ENCODE measurements around the gene PTCH1. TPM values are rescaled to one million over a fixed set of nuclear protein-coding genes. Genes with fewer than 3 reads are reported as not detected.

Gene PTCH1
- total RNA-seq, 1 experiment from 2014 or later: 6.6 TPM

GRCh38 chr9:95499046-95499676 lies 17.6 kb downstream of the PTCH1 start:
- TF ChIP-seq CTCF (IDR thresholded peaks at IDR 0.05) (no peak), REST (IDR thresholded peaks at IDR 0.05; ENCODE audit: insufficient read depth in 1 of 2, low read depth in 2 of 2, low read length in 1 of 2) (no peak), POLR2AphosphoS5 (IDR thresholded peaks at IDR 0.05; ENCODE audit: low read depth, low read length) (no peak)
- no peak for ATAC-seq
- Histone ChIP-seq H3K27ac (ENCODE audit: low read length) (no peak overlapping the region), H3K4me1 (ENCODE audit: control insufficient read depth, insufficient read depth, low read length) (peaks cover 7% of the 10 kb centered on the region; the same call in 1 of the 2 replicates), H3K36me3 (ENCODE audit: control insufficient read depth, insufficient read depth, low read length) (no peaks in the 10 kb centered on the region), H3K4me3 (ENCODE audit: low read depth in 2 of 2, low read length in 2 of 2) (no peak overlapping the region), H3K27me3 (ENCODE audit: control insufficient read depth, insufficient read depth, low read length) (no peaks in the 10 kb centered on the region), H3K9me3 (ENCODE audit: control insufficient read depth, insufficient read depth, low read depth, low read length) (no peaks in the 10 kb centered on the region)
- intact Hi-C loops (cut with micrococcal nuclease; ENCODE audit: unreplicated experiment): no loop called here
- no TSS peak for BruUV-seq (replicated peaks)
- no peak for DNase-seq (ENCODE audit: low read depth, low spot score)
- in situ Hi-C loops (cut with HindIII; ENCODE audit: low pct_unique_long_range_greater_than_20kb, low sequenced_read_pairs): no loop called here
- ChIA-PET POLR2A (no interaction called here), CTCF (no interaction called here)

- ChIA-PET POLR2A (no interaction called here), CTCF (no interaction called here)
- Histone ChIP-seq H3K36me3 (ENCODE audit: control insufficient read depth, insufficient read depth, low read length) (no peaks in the 10 kb centered on the region), H3K4me1 (ENCODE audit: control insufficient read depth, insufficient read depth, low read length) (peaks cover 5% of the 10 kb centered on the region; the same call in 1 of the 2 replicates), H3K9me3 (ENCODE audit: control insufficient read depth, insufficient read depth, low read depth, low read length) (no peaks in the 10 kb centered on the region), H3K27me3 (ENCODE audit: control insufficient read depth, insufficient read depth, low read length) (no peaks in the 10 kb centered on the region), H3K27ac (ENCODE audit: low read length) (no peak overlapping the region), H3K4me3 (ENCODE audit: low read depth in 2 of 2, low read length in 2 of 2) (no peak overlapping the region)
- intact Hi-C loops (cut with micrococcal nuclease; ENCODE audit: unreplicated experiment) (no loop called here), in situ Hi-C loops (cut with HindIII; ENCODE audit: low pct_unique_long_range_greater_than_20kb, low sequenced_read_pairs) (no loop called here)
- no TSS peak for BruUV-seq (replicated peaks)
- DNase-seq (ENCODE audit: low read depth, low spot score) (no peak), ATAC-seq (no peak)
- no peak for TF ChIP-seq REST (IDR thresholded peaks at IDR 0.05; ENCODE audit: insufficient read depth in 1 of 2, low read depth in 2 of 2, low read length in 1 of 2)
- no peak for TF ChIP-seq CTCF (IDR thresholded peaks at IDR 0.05)
- no peak for TF ChIP-seq TCF7L2 (IDR thresholded peaks at IDR 0.05; ENCODE audit: low read depth, low read length)
- TF ChIP-seq SIN3A (IDR thresholded peaks at IDR 0.05; ENCODE audit: borderline replicate concordance, insufficient read depth, low read depth, low read length): no peak
- no peak for TF ChIP-seq POLR2AphosphoS5 (IDR thresholded peaks at IDR 0.05; ENCODE audit: low read depth, low read length)
These were observed 18.1 kb downstream of the PTCH1 start for GRCh38 chr9:95498641-95499040.

Data from Panc1 (cell line).